Ovary (tissue), 9 donors: ENCODE data around the gene CDH11. TPM values are rescaled to one million over a fixed set of nuclear protein-coding genes. Genes with fewer than 3 reads are reported as not detected.

Experiments
- DNase-seq, 5 donors: peaks; one replicate each; pipeline ENCODE4 v3.0.0-alpha.2; 2019 to 2020
- H3K27ac ChIP-seq, 2 donors: fragments of 200-600 bp; one replicate each; pipeline versions ENCODE4 v1.5.1 to v1.8.0; 2019 to 2022
- H3K27me3 ChIP-seq: fragments of 200-600 bp; one replicate; pipeline ENCODE4 v1.8.0; 2022
- H3K36me3 ChIP-seq: fragments of 200-600 bp; sonication (generic); one replicate; pipeline ENCODE4 v1.5.1; 2019
- H3K4me1 ChIP-seq: one replicate; pipeline ENCODE4 v1.8.1; 2013; ENCODE audit warnings: mild to moderate bottlenecking, moderate library complexity; ENCODE audit not compliant: insufficient read depth
- H3K4me3 ChIP-seq: fragments of 200-600 bp; sonication (generic); one replicate; pipeline ENCODE4 v1.5.1; 2017
- H3K9me3 ChIP-seq, 2 donors: fragments of 200-600 bp in 1 of 2; sonication (generic) in 1 of 2; one replicate each; pipeline versions ENCODE4 v1.5.1 to v1.8.1; 2013 to 2019; ENCODE audit warnings: mild to moderate bottlenecking in 1 of 2, moderate library complexity in 1 of 2
- EP300 ChIP-seq: sonication (generic); formaldehyde crosslinking; IDR thresholded peaks from one replicate; pipeline ENCODE4 v1.6.1; 2017; ENCODE audit warnings: antibody characterized with exemption
- POLR2A ChIP-seq: fragments of 450-650 bp; IDR thresholded peaks from one replicate; pipeline ENCODE4 v1.6.1; 2017; ENCODE audit warnings: antibody characterized with exemption, mild to moderate bottlenecking, moderate library complexity
- WGBS, 3 donors: extraction: QIAGEN DNeasy Blood & Tissue Kit in 1 of 3; methylation state at CpG; one replicate each; pipeline versions ENCODE4 v1.1.5 to v1.1.7; 2013 to 2017; 5-methylcytosine and 5-hydroxymethylcytosine counted together
- intact Hi-C, 4 donors: fragments of 100-400 bp; cut with DNase I; formaldehyde crosslinking; loops; one replicate each; pipeline versions ENCODE4 v1.11.0 to v1.15.1; 2022 to 2023
- polyA plus RNA-seq, 2 donors: library from polyadenylated mRNA; stranded (reverse); fragments of 200-250 nt in 1 of 2; fragments of 350-450 nt in 1 of 2; fragmentation: Illumina TruSeq in 1 of 2; extraction: RNeasy Lipid Tissue Mini Kit (QIAGEN cat#74804) in 1 of 2; gene quantifications; one replicate each; pipeline ENCODE4 v1.2.3, GENCODE V29; 2013 to 2014
- total RNA-seq, 7 donors: library from RNA; depleted of rRNA in 2 of 7; stranded (reverse); fragments of >200 nt in 2 of 7; fragmentation: NEBNext Ultra II Directional in 3 of 7; extraction: Animal tissue kit (Norgen Biotek cat#: 25700) in 3 of 7; gene quantifications; one replicate each; pipeline versions ENCODE4 v1.1.0 to v1.2.4, GENCODE V29; 2016 to 2023
- TF ChIP-seq, protein P1 (sequence below), 3 donors: fragments of 450-650 bp in 2 of 3; fragments of 200-600 bp in 1 of 3; IDR thresholded peaks; one replicate each; pipeline versions ENCODE4 v1.5.1 to v1.8.0; 2016 to 2022; ENCODE audit warnings: antibody characterized with exemption in 3 of 3, mild to moderate bottlenecking in 1 of 3
- donor health status: DM: no; HTN: no; CAD: no; lungs with moderate emphysema.
- donor health status: DM: no; HTN: no; CAD: no.
- donor health status: Bipolar disorder and iron deficiency.
- donor health status: DM: yes; HTN: yes; CAD: no.
- donor health status: DM: no; HTN: no; CAD: no.
- donor health status: DM: yes; HTN: yes; CAD: no.

The CDH11 gene
- total and polyA plus RNA-seq, 9 donors, result 118 to 858 (median 478) TPM

DNA sequence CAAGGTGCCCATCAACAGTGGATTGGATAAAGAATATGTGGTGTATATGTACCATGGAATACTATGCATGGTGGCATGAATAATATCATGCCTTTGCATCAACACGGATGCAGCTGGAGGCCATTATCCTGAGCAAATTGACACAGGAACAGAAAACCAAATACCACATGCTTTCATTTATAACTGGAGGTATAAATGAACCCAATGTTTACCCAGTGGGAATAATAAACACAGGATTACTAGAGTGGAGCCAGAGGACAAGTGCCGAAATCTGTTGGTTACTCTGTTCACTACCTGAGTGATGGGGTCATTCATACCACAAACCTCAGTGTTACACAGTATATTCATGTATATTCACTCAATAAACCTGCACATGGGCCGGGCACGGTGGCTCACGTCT lies 125.2 kb downstream of the CDH11 start:
- Histone ChIP-seq H3K4me3 (no peak overlapping the region), H3K4me1 (no peaks in the 10 kb centered on the region), H3K36me3 (no peaks in the 10 kb centered on the region), H3K27me3 (no peaks in the 10 kb centered on the region), H3K9me3 (no peaks in the 10 kb centered on the region), H3K27ac (no peak overlapping the region)
- DNase-seq, result no peak
- intact Hi-C loops, result no loop called here
- TF ChIP-seq, protein P1, sequence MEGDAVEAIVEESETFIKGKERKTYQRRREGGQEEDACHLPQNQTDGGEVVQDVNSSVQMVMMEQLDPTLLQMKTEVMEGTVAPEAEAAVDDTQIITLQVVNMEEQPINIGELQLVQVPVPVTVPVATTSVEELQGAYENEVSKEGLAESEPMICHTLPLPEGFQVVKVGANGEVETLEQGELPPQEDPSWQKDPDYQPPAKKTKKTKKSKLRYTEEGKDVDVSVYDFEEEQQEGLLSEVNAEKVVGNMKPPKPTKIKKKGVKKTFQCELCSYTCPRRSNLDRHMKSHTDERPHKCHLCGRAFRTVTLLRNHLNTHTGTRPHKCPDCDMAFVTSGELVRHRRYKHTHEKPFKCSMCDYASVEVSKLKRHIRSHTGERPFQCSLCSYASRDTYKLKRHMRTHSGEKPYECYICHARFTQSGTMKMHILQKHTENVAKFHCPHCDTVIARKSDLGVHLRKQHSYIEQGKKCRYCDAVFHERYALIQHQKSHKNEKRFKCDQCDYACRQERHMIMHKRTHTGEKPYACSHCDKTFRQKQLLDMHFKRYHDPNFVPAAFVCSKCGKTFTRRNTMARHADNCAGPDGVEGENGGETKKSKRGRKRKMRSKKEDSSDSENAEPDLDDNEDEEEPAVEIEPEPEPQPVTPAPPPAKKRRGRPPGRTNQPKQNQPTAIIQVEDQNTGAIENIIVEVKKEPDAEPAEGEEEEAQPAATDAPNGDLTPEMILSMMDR (IDR thresholded peaks at IDR 0.05), result no peak
- TF ChIP-seq EP300, result no peak
- TF ChIP-seq POLR2A, result no peak
- 84 to 93% (median 86%) methylated on average over 5 of the region's 5 CpGs for WGBS, 3 donors

DNA sequence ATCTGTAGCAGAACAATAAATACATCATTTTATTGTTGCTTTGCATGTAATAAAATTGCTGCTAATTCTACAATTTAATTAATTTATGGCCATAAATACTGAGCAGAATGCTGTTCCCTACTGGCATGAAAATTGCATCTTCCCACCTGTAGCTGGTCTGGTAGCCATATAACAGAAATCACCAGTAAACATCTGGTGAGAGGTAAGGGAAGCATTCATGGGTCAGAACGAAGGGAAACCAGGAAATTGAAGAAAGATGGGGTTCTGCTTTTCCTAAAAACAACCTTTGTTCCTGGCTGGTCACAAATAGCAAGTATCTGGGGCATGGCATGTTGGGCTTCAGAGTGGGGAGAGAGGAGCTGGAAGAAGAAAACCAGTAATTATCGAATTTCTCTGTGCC lies 128.4 kb downstream of the CDH11 start:
- Histone ChIP-seq H3K4me1 (no peaks in the 10 kb centered on the region), H3K4me3 (no peak overlapping the region), H3K36me3 (no peaks in the 10 kb centered on the region), H3K27ac (no peak overlapping the region), H3K27me3 (no peaks in the 10 kb centered on the region), H3K9me3 (no peaks in the 10 kb centered on the region)
- DNase-seq, result no peak
- 56 to 66% (median 61%) methylated on average over 2 of the region's 2 CpGs for WGBS, 3 donors
- TF ChIP-seq POLR2A (no peak), EP300 (no peak)
- TF ChIP-seq, protein P1 (IDR thresholded peaks at IDR 0.05), result no peak
- intact Hi-C loops, result no loop called here

DNA sequence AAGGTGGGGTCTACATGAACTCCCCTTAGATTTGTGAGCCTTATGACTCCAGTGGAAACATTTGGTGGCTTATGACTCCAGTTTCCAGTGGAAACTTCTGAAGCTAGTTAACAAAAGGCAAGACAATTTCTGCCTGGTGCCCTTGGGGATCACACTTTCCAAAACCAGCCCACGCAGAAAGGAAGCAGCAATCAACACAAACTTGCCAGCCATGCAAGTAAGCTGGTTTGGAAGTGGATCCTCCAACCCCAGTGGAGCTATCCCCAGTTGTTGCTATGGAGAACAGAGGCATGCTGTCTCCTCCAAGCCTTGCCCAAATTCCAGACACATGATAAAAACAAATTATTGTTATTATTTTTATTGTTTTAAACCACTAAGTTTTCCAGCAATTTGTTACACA lies 130.9 kb downstream of the CDH11 start:
- H3K36me3 ChIP-seq, result no peaks in the 10 kb centered on the region
- peaks cover 0 to 3% of the 10 kb centered on the region in 2 donors for H3K9me3 ChIP-seq
- 63 to 84% (median 67%) methylated on average over 1 of the region's 1 CpG for WGBS, 3 donors
- intact Hi-C loops, result no loop called here
- DNase-seq, result no peak
- H3K27ac ChIP-seq, result no peak overlapping the region
- H3K27me3 ChIP-seq, result no peaks in the 10 kb centered on the region
- H3K4me1 ChIP-seq, result no peaks in the 10 kb centered on the region
- TF ChIP-seq, protein P1 (IDR thresholded peaks at IDR 0.05), result no peak
- TF ChIP-seq EP300 (no peak), POLR2A (no peak)
- H3K4me3 ChIP-seq, result no peak overlapping the region

DNA sequence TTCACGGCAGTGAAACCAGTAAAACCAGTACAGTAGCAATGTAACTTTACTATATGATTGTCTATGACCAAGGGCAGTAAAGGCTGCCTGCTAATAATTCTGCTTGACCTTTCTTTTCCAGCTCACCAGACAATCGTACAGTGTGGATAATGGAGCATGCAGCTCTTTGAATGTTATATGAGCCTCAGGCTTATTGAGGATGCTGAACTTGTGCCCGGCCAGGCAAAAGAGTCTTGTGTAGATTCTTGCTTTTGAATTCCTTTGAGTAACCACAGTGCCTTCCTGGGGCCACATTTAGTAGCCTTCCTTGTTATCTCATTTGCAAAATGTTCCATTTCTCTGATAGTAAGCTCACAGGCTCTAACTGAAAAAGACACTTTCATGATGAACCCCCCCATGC lies 131.8 kb downstream of the CDH11 start:
- Histone ChIP-seq H3K9me3 (peaks cover 0 to 3% of the 10 kb centered on the region in 2 donors), H3K27me3 (no peaks in the 10 kb centered on the region), H3K4me3 (no peak overlapping the region), H3K27ac (no peak overlapping the region), H3K36me3 (no peaks in the 10 kb centered on the region), H3K4me1 (no peaks in the 10 kb centered on the region)
- no peak for TF ChIP-seq EP300
- no peak for TF ChIP-seq POLR2A
- TF ChIP-seq, protein P1 (IDR thresholded peaks at IDR 0.05), result no peak
- WGBS, 3 donors, result 75 to 87% (median 87%) methylated on average over 3 of the region's 3 CpGs
- no peak for DNase-seq
- intact Hi-C loops, result no loop called here
